Measurements from ENCODE around the gene EFHC1. TPM values are rescaled to one million over a fixed set of nuclear protein-coding genes. Genes with fewer than 3 reads are reported as not detected.

Gene EFHC1
- total RNA-seq (2014; rRNA removed; shearing (Covaris generic)) (20.7 and 24.8 TPM in 2 replicates), total RNA-seq (2022) (20.7 and 30.3 TPM in 2 replicates), Bru-seq, nascent RNA (percentile 55 among the genes with signal in this experiment), BruChase-seq, experiment 1, labeled RNA remaining after a 6-hour chase (percentile 53 among the genes with signal in this experiment), BruChase-seq, experiment 2, labeled RNA remaining after a 2-hour chase (percentile 57 among the genes with signal in this experiment)
- long read RNA-seq, full-length matches to known transcripts = 17 of 49 reads
- long read RNA-seq, partial matches to known transcripts = 15 of 49 reads
- long read RNA-seq, other reads (novel, unspliced or antisense) = 17 of 49 reads

GRCh38 chr6:52419809-52420667 lies at the start of gene EFHC1:
TSS of gene EFHC1 (plus strand) at chr6:52420342. CDS start at chr6:52420411, 69 bp downstream.
- Histone ChIP-seq H3K36me3 (ENCODE audit: insufficient read depth, low read length) (peaks cover 7% of the 10 kb centered on the region), H3K4me1 (ENCODE audit: insufficient read depth, low read length, poor library complexity, severe bottlenecking) (peaks cover 56% of the 10 kb centered on the region), H3K9me2 (ENCODE audit: insufficient read depth, low read length) (no peaks in the 10 kb centered on the region), H3K4me3 (ENCODE audit: low read depth, low read length, poor library complexity, severe bottlenecking) (peak within 1 kb of the TSS; percentile 75), H3K4me2 (ENCODE audit: low read length) (peak within 1 kb of the TSS; percentile 89), H4K20me1 (ENCODE audit: insufficient read depth, low read length) (no peaks in the 10 kb centered on the region), H3K9me3 (ENCODE audit: low read length) (no peaks in the 10 kb centered on the region), H3K27ac (ENCODE audit: low read depth, low read length, poor library complexity, severe bottlenecking) (peak within 1 kb of the TSS; percentile 60), H2AFZ (ENCODE audit: low read length) (peak within 1 kb of the TSS; percentile 62; the same call in 1 of the 2 replicates), H3K79me2 (ENCODE audit: insufficient read depth, low read depth, low read length) (no peaks in the 10 kb centered on the region)
- intact Hi-C loops (cut with micrococcal nuclease; ENCODE audit: unreplicated experiment) = loop anchor here (1.0 to 5.0 kb wide), 3 partner anchors 76 to 577 kb away; partner anchors contain the start of gene GSTA4
- BruUV-seq (replicated peaks) = no TSS peak
- ChIA-PET POLR2A (interaction anchor here (0.9 to 9.4 kb wide), 8 partner anchors 77 to 246 kb away, joined by 3 to 129 read pairs (median 12); partner anchors contain the start of genes MCM3 and TRAM2), CTCF (ENCODE audit: unreplicated experiment) (interaction anchor here (0.7 to 2.0 kb wide), 4 partner anchors 76 to 243 kb away, joined by 3 to 13 read pairs (median 6); no protein-coding TSS in a partner anchor)
- TF ChIP-seq, protein P1, sequence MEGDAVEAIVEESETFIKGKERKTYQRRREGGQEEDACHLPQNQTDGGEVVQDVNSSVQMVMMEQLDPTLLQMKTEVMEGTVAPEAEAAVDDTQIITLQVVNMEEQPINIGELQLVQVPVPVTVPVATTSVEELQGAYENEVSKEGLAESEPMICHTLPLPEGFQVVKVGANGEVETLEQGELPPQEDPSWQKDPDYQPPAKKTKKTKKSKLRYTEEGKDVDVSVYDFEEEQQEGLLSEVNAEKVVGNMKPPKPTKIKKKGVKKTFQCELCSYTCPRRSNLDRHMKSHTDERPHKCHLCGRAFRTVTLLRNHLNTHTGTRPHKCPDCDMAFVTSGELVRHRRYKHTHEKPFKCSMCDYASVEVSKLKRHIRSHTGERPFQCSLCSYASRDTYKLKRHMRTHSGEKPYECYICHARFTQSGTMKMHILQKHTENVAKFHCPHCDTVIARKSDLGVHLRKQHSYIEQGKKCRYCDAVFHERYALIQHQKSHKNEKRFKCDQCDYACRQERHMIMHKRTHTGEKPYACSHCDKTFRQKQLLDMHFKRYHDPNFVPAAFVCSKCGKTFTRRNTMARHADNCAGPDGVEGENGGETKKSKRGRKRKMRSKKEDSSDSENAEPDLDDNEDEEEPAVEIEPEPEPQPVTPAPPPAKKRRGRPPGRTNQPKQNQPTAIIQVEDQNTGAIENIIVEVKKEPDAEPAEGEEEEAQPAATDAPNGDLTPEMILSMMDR (conservative IDR thresholded peaks at IDR 0.05; ENCODE audit: low read length) = no peak
- no peak for TF ChIP-seq EZH2phosphoT487 (IDR thresholded peaks at IDR 0.05; ENCODE audit: borderline replicate concordance, low read depth, low read length)
- peak; percentile 99 for DNase-seq (ENCODE audit: low spot score)

DNA sequence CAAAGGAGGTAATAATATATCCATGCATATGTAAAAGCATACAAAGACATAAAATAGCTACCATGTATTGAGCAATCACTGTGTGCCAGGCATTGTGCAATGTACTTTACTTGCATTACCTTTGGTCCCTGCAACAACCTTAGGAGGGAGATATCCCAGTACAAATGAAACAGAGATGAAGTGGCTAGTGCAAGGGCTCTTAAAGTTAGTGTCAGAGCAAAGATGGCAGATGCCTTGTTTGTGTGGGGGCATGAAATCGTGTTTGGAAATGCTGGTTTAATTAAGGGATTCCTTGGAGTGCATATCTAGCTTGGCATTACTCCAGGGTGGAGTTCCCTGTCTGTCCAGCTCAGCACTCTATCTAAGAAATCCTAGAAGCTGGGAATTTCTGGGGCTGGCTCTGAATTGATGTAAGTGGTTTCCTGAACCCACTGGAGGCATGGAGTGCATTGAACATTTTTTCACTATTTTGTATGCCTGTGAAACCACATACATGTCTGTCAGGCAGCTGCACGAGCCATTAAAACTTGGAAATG lies 48.4 kb upstream of the EFHC1 start:
- no peak for DNase-seq (ENCODE audit: low spot score)
- intact Hi-C loops (cut with micrococcal nuclease; ENCODE audit: unreplicated experiment) = no loop called here
- Histone ChIP-seq H3K4me1 (ENCODE audit: insufficient read depth, low read length, poor library complexity, severe bottlenecking) (peaks cover 8% of the 10 kb centered on the region), H3K79me2 (ENCODE audit: insufficient read depth, low read depth, low read length) (no peaks in the 10 kb centered on the region), H3K4me3 (ENCODE audit: low read depth, low read length, poor library complexity, severe bottlenecking) (no peak overlapping the region), H3K27ac (ENCODE audit: low read depth, low read length, poor library complexity, severe bottlenecking) (no peak overlapping the region), H3K4me2 (ENCODE audit: low read length) (no peak overlapping the region), H3K36me3 (ENCODE audit: insufficient read depth, low read length) (peaks cover 16% of the 10 kb centered on the region; the same call in 1 of the 2 replicates), H3K9me2 (ENCODE audit: insufficient read depth, low read length) (no peaks in the 10 kb centered on the region), H4K20me1 (ENCODE audit: insufficient read depth, low read length) (no peaks in the 10 kb centered on the region), H3K9me3 (ENCODE audit: low read length) (peaks cover 4% of the 10 kb centered on the region; the same call in 1 of the 2 replicates), H2AFZ (ENCODE audit: low read length) (no peak overlapping the region)
- no TSS peak for BruUV-seq (replicated peaks)
- TF ChIP-seq, protein P1 (conservative IDR thresholded peaks at IDR 0.05; ENCODE audit: low read length) = no peak
- no peak for TF ChIP-seq EZH2phosphoT487 (IDR thresholded peaks at IDR 0.05; ENCODE audit: borderline replicate concordance, low read depth, low read length)
- ChIA-PET POLR2A (interaction anchor here (0.7 to 1.4 kb wide), 5 partner anchors 10 to 77 kb away, joined by 3 to 6 read pairs (median 3); partner anchors contain the start of gene PAQR8), CTCF (ENCODE audit: unreplicated experiment) (no interaction called here)
